Transverse colon (tissue), 4 donors: ENCODE data around the gene BROX. TPM values are rescaled to one million over a fixed set of nuclear protein-coding genes. Genes with fewer than 3 reads are reported as not detected.

Source experiments
- DNase-seq: peaks from one replicate; pipeline ENCODE4 v3.0.0-alpha.2; 2019
- H3K27ac ChIP-seq, 4 donors: fragments of 200-600 bp; sonication (generic); 2 replicates each; pipeline ENCODE4 v1.5.1; 2016 to 2018; ENCODE audit warnings: inconsistent platforms in 4 of 4
- H3K27me3 ChIP-seq: fragments of 200-600 bp; sonication (generic); 2 replicates; pipeline ENCODE4 v1.5.1; 2017; ENCODE audit warnings: inconsistent platforms
- H3K36me3 ChIP-seq, 4 donors: fragments of 200-600 bp; sonication (generic); 2 replicates each; pipeline ENCODE4 v1.5.1; 2017 to 2019; ENCODE audit warnings: inconsistent platforms in 4 of 4
- H3K4me1 ChIP-seq, 4 donors: fragments of 200-600 bp; sonication (generic); 2 replicates each; pipeline ENCODE4 v1.5.1; 2017 to 2020; ENCODE audit warnings: inconsistent platforms in 4 of 4
- H3K4me3 ChIP-seq, 4 donors: fragments of 200-600 bp; sonication (generic); 1 replicate in 1 of 4; 2 replicates in 3 of 4; pipeline versions ENCODE4 v1.5.1 to v1.6.1; 2017 to 2019; ENCODE audit warnings: inconsistent platforms in 4 of 4
- H3K9me3 ChIP-seq, 2 donors: fragments of 200-600 bp; sonication (generic); 2 replicates each; pipeline ENCODE4 v1.5.1; 2017 to 2019; ENCODE audit warnings: inconsistent platforms in 2 of 2
- EP300 ChIP-seq: sonication (generic); formaldehyde crosslinking; IDR thresholded peaks from one replicate; pipeline ENCODE4 v1.6.1; 2017; ENCODE audit warnings: antibody characterized with exemption, low read depth
- POLR2A ChIP-seq: fragments of 450-650 bp; IDR thresholded peaks from one replicate; pipeline ENCODE4 v1.6.1; 2016; ENCODE audit warnings: antibody characterized with exemption, mild to moderate bottlenecking, moderate library complexity
- POLR2AphosphoS5 ChIP-seq, 3 donors: sonication (generic); formaldehyde crosslinking; IDR thresholded peaks; one replicate each; pipeline ENCODE4 v1.6.1; 2016; ENCODE audit warnings: antibody characterized with exemption in 3 of 3
- WGBS, 2 donors: methylation state at CpG; one replicate each; pipeline ENCODE4 v1.1.5; 2018; ENCODE audit warnings: low coverage in 1 of 2; 5-methylcytosine and 5-hydroxymethylcytosine counted together
- in situ Hi-C, 4 donors: fragments of 200-750 bp; cut with MboI; loops; one replicate each; pipeline versions ENCODE4 v1.15.0 to v1.15.1; 2017; ENCODE audit warnings: low sequenced_read_pairs in 3 of 4, low pct_ligation_motif_present in 1 of 4, low pct_unique_long_range_greater_than_20kb in 1 of 4
- intact Hi-C: fragments of 100-400 bp; cut with DNase I; formaldehyde crosslinking; loops from one replicate; pipeline ENCODE4 v1.15.1; 2023; ENCODE audit warnings: low total_unique reads
- total RNA-seq, 4 donors: library from RNA; depleted of rRNA; stranded (reverse); fragments of >200 nt; gene quantifications; one replicate each; pipeline ENCODE4 v1.1.0, GENCODE V29; 2016
- TF ChIP-seq, protein P1 (sequence below), 5 experiments: fragments of 200-600 bp in 3 of 5; fragments of 450-650 bp in 2 of 5; sonication (generic) in 3 of 5; IDR thresholded peaks; 1 replicate in 2 of 5; 2 replicates in 3 of 5; pipeline ENCODE4 v1.5.1; 2016 to 2017; ENCODE audit warnings: antibody characterized with exemption in 5 of 5, inconsistent platforms in 3 of 5, mild to moderate bottlenecking in 2 of 5, moderate library complexity in 1 of 5

Gene BROX
- total RNA-seq, 4 donors from 2014 or later, result 20.9 to 53.7 (median 43.3) TPM

DNA sequence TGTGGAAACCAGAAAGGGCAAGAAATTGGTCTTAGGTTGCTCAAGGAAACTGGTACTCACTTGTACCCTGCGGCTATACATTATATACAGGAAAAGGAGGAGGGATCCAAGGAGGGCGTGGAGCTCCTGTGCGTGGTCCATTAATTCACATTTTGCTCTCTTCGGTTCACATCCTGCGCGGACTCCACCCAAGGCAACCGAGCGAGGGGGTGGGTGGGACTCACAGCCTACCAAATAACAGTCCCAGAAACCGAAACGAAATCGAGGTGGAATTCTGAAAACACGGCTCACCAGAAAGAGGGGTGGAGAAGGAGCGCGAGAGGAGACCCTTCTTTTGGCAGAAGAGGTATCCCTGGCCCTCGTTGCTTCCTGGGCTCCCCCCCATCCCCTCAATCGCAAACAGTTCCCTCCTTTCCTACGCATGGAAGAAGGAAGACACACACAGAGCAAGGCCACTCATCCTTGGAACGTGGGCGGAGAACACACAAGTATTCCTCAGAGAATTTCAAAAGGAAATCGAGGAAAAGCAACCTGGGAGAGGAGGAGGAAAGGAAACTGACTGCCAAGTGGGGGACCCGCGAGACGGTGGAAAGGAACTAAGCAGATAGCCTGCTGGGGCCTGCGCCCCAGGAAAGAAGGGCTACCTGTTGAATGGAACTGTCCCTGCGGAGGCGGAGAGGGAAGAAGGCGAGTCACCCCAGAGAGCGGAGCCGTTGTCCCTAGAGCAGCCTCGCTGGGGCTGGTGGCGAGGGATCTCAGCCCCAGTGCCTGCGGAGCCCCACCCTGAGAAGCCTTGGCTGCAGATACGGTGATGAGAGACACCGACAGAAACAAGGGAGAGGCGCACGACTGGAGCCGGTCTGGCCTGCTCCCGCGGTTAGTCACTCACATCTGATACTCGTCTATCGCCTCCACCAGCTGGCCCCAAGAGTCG lies 778 bp upstream of the BROX start:
- in situ Hi-C loops (loop anchor here in 1 of 4 donors (10.0 kb wide), 1 partner anchor 57 kb away; no protein-coding TSS in a partner anchor), intact Hi-C loops (no loop called here)
- WGBS, 2 donors, result 0 to 1% methylated on average over 13 to 40 of the region's 42 CpGs

DNA sequence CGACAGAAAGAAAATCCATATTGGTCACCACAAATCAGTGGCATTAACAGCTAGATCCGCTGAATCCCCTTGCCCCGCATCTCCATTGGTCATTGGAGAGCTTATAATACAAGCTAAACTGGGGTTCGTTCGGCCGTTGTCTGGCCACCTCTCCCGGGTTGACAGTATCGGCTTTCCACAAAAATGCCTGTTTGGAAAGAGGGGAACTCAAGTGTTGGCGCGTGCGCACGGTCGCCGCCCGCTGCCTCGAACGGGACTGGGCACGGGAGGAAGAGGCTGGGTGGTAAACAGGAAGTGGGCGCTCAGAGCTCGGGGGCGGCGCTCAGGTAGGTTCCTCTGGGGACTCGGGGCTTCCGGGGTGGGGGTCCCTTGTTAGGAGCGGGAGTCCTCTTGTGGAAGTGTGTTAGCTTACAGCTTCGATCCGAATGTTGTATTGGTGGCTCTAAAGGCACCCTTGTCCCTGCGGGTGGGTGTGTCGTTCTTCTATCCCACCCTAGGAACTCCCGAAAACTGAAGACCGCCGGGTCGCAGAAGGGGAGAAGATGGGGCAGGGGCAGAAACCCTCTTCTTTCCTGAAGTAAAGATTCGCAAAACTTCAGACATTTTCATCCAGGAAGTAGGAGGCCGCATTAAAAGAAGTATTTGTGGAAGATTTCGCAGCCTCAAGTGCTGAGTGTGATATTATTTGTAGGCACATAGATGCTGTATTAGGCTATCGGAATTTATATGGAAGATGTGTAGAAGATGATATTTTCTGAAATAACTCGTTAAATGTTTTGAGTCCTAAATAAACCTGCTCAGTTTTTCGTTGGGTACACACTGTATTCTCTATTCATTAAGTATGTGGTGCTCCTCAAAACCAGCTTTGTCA lies 962 bp downstream of the BROX start:
- peak; percentile 68 for TF ChIP-seq POLR2A
- peak; percentile 81 to 86 (median 81) for TF ChIP-seq POLR2AphosphoS5 (IDR thresholded peaks at IDR 0.05)
- no peak for TF ChIP-seq EP300
- peak overlapping the region; percentile 94 to 99 (median 96) for H3K27ac ChIP-seq
- no peaks in the 10 kb centered on the region for H3K9me3 ChIP-seq
- intact Hi-C loops (no loop called here), in situ Hi-C loops (loop anchor here in 1 of 4 donors (10.0 kb wide), 1 partner anchor 59 kb away; no protein-coding TSS in a partner anchor)
- WGBS, 2 donors, result 0% methylated on average over 14 to 39 of the region's 39 CpGs
- H3K4me1 ChIP-seq, result peaks cover 15 to 35% (median 18%) of the 10 kb centered on the region in 4 donors
- H3K4me3 ChIP-seq, result peak overlapping the region; percentile 65 to 90 (median 74)
- H3K27me3 ChIP-seq, result no peaks in the 10 kb centered on the region
- H3K36me3 ChIP-seq, result peaks cover 0 to 20% (median 6%) of the 10 kb centered on the region in 4 donors
- DNase-seq, result peak; percentile 95

More for the DNA sequence above, 778 bp upstream of the BROX start:
- Histone ChIP-seq H3K9me3 (no peaks in the 10 kb centered on the region), H3K36me3 (peaks cover 0 to 14% (median 0%) of the 10 kb centered on the region in 4 donors), H3K4me3 (peak overlapping the region; percentile 65 to 90 (median 74)), H3K27ac (peak overlapping the region; percentile 94 to 99 (median 96)), H3K27me3 (no peaks in the 10 kb centered on the region), H3K4me1 (peaks cover 15 to 35% (median 18%) of the 10 kb centered on the region in 4 donors)
- no peak for TF ChIP-seq EP300
- TF ChIP-seq, protein P1, sequence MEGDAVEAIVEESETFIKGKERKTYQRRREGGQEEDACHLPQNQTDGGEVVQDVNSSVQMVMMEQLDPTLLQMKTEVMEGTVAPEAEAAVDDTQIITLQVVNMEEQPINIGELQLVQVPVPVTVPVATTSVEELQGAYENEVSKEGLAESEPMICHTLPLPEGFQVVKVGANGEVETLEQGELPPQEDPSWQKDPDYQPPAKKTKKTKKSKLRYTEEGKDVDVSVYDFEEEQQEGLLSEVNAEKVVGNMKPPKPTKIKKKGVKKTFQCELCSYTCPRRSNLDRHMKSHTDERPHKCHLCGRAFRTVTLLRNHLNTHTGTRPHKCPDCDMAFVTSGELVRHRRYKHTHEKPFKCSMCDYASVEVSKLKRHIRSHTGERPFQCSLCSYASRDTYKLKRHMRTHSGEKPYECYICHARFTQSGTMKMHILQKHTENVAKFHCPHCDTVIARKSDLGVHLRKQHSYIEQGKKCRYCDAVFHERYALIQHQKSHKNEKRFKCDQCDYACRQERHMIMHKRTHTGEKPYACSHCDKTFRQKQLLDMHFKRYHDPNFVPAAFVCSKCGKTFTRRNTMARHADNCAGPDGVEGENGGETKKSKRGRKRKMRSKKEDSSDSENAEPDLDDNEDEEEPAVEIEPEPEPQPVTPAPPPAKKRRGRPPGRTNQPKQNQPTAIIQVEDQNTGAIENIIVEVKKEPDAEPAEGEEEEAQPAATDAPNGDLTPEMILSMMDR (IDR thresholded peaks at IDR 0.05), result no peak
- TF ChIP-seq POLR2AphosphoS5 (IDR thresholded peaks at IDR 0.05), result no peak
- no peak for TF ChIP-seq POLR2A
- DNase-seq, result peak; percentile 66

DNA sequence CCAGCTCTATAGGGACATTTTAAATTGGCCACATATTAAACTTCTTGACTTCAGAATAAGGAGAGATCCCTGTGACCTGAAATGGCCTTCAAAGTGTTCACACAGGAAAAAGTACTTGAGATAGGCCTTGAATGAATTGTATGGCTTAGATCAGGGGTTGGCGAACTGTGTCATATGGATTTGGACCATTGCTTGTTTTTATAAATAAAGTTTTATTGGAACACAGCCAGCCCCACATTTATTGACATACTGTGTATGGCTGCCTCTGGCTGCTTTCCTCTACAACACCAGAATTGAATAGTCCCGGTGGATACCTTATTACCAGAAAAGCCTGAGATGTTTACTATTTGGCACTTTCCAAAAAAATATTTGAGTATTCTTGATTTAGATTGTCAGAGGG lies 4.0 kb downstream of the BROX start:
- Histone ChIP-seq H3K9me3 (no peaks in the 10 kb centered on the region), H3K4me3 (no peak overlapping the region), H3K27me3 (no peaks in the 10 kb centered on the region), H3K4me1 (peaks cover 4 to 10% (median 5%) of the 10 kb centered on the region in 4 donors), H3K27ac (no peak overlapping the region), H3K36me3 (peaks cover 0 to 47% (median 20%) of the 10 kb centered on the region in 4 donors)
- in situ Hi-C loops, result loop anchor here in 1 of 4 donors (10.0 kb wide), 1 partner anchor 62 kb away; no protein-coding TSS in a partner anchor
- DNase-seq, result no peak
- TF ChIP-seq POLR2AphosphoS5 (IDR thresholded peaks at IDR 0.05), result no peak
- no peak for TF ChIP-seq EP300
- no peak for TF ChIP-seq POLR2A
- TF ChIP-seq, protein P1 (IDR thresholded peaks at IDR 0.05), result no peak
- intact Hi-C loops, result no loop called here
- WGBS, 2 donors, result 89 to 100% methylated on average over 2 of the region's 2 CpGs

DNA sequence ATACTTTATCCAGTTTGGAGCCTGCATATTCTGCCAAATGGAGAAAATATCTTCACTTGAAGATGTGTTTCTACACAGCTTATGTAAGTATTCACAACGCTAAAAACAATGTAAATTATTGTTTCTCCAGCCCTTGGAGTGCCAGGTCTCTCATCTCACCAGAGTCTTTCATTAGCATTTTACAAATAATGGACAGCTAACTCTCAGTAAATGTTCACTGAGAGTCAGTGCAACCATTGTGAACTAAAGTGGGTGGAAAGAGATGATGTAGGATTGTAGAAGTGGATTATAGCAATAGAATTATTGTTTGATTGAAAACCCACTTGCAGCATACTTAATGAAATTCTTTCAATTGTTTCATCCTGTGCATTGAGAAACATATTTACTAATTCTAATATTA lies 16.4 kb downstream of the BROX start:
- in situ Hi-C loops, result no loop called here
- no peak for DNase-seq
- TF ChIP-seq POLR2AphosphoS5 (IDR thresholded peaks at IDR 0.05) (no peak), POLR2A (no peak), EP300 (no peak)
- TF ChIP-seq, protein P1 (IDR thresholded peaks at IDR 0.05), result no peak
- intact Hi-C loops, result no loop called here
- Histone ChIP-seq H3K9me3 (no peaks in the 10 kb centered on the region), H3K4me1 (no peaks in the 10 kb centered on the region), H3K4me3 (no peak overlapping the region), H3K27me3 (no peaks in the 10 kb centered on the region), H3K36me3 (peaks cover 0 to 96% (median 46%) of the 10 kb centered on the region in 4 donors), H3K27ac (no peak overlapping the region)
- 78 to 83% methylated on average over 1 of the region's 1 CpG for WGBS, 2 donors
